K562 (cell line): ENCODE data around the gene TTLL8. TPM values are rescaled to one million over a fixed set of nuclear protein-coding genes. Genes with fewer than 3 reads are reported as not detected.

ENCODE experiments used
- ATAC-seq: fragments of 200-7000 bp; cut with Tn5 transposase; 3 replicates; pipeline ENCODE4 v1.9.1; 2020; ENCODE audit warnings: moderate library complexity
- BruUV-seq: library from RNA; stranded (reverse); fragments of 400-500 nt; replicated peaks from 2 replicates; lab custom pipeline; 2021; lab: Mats Ljungman, UMichigan
- CTCF ChIA-PET: fragments of 300-600 bp; formaldehyde crosslinking; extraction: SDS; loops from one replicate; lab custom pipeline; 2021; ENCODE audit warnings: low intra/inter-chr PET ratio; lab: Yijun Ruan, JAX
- POLR2A ChIA-PET: fragments of 300-600, 350-650 bp; sonication (Branson Sonifier 250); formaldehyde crosslinking; extraction: SDS; loops from one replicate; lab custom pipeline; 2021; ENCODE audit warnings: antibody characterized with exemption, inconsistent platforms; lab: Yijun Ruan, JAX
- DNase-seq, 4 experiments: peaks; one replicate each; pipeline versions ENCODE4 v3.0.0 to v3.0.0-alpha.2; 2011 to 2018; ENCODE audit warnings: low spot score in 3 of 4, mixed read lengths in 3 of 4; ENCODE audit errors: extremely low read depth in 1 of 4
- FAIRE-seq: peaks from 2 replicates; lab custom pipeline; 2011; peaks lifted over from hg19 to GRCh38; lab: Jason Lieb, UNC
- H2AFZ ChIP-seq: 2 replicates; pipeline ENCODE4 v1.6.0; 2011; ENCODE audit warnings: low read depth, low read length, control low read depth, inconsistent platforms
- H3K27ac ChIP-seq: fragments of 200-600 bp; 3 replicates; pipeline ENCODE4 v1.8.0; 2011; ENCODE audit warnings: low read depth, mild to moderate bottlenecking, control low read depth, inconsistent platforms, low read length, moderate library complexity, mixed read lengths; ENCODE audit errors: extremely low read depth
- H3K27me3 ChIP-seq, 2 experiments: fragments of 300-600 bp in 1 of 2; 2 replicates in 1 of 2; 3 replicates in 1 of 2; pipeline versions ENCODE4 v1.6.0 to v1.8.0; 2011; ENCODE audit warnings: inconsistent platforms in 2 of 2, low read length in 2 of 2, mild to moderate bottlenecking in 1 of 2, mixed read lengths in 1 of 2, moderate library complexity in 1 of 2; ENCODE audit not compliant: control insufficient read depth in 2 of 2, insufficient read depth in 2 of 2
- H3K36me3 ChIP-seq: fragments of 300-600 bp; 3 replicates; pipeline ENCODE4 v1.8.0; 2011; ENCODE audit warnings: mild to moderate bottlenecking, low read length, inconsistent platforms; ENCODE audit not compliant: control insufficient read depth, insufficient read depth
- H3K4me1 ChIP-seq, 2 experiments: fragments of 200-600 bp in 1 of 2; replicated peaks in 1 of 2; 2 replicates in 1 of 2; 3 replicates in 1 of 2; pipeline versions ENCODE4 v1.5.1 to v1.8.0; 2011; ENCODE audit warnings: inconsistent platforms in 2 of 2, low read length in 2 of 2, mild to moderate bottlenecking in 1 of 2, mixed read lengths in 1 of 2, moderate library complexity in 1 of 2; ENCODE audit not compliant: control insufficient read depth in 2 of 2, insufficient read depth in 2 of 2
- H3K4me2 ChIP-seq: 2 replicates; pipeline ENCODE4 v1.6.1; 2011; ENCODE audit warnings: low read length, control low read depth, inconsistent platforms, mixed read lengths; ENCODE audit not compliant: insufficient read depth
- H3K4me3 ChIP-seq: fragments of 200-600 bp; sonication (generic), shearing (Covaris generic); 2 replicates; pipeline ENCODE4 v1.5.1; 2016; ENCODE audit warnings: control low read depth, inconsistent platforms
- H3K79me2 ChIP-seq: fragments of 200-600 bp; 3 replicates; pipeline ENCODE4 v1.8.0; 2011; ENCODE audit warnings: low read length, inconsistent platforms; ENCODE audit not compliant: control insufficient read depth, insufficient read depth
- H3K9ac ChIP-seq, 2 experiments: 2 replicates each; pipeline versions ENCODE4 v1.6.0 to v1.6.1; 2011; ENCODE audit warnings: low read depth in 2 of 2, low read length in 2 of 2, control low read depth in 1 of 2, inconsistent platforms in 1 of 2, mild to moderate bottlenecking in 1 of 2, mixed read lengths in 1 of 2; ENCODE audit not compliant: insufficient read depth in 1 of 2
- H3K9me1 ChIP-seq: one replicate; pipeline ENCODE4 v1.6.0; 2011; ENCODE audit warnings: inconsistent platforms, mild to moderate bottlenecking, low read length, moderate library complexity; ENCODE audit not compliant: control insufficient read depth, insufficient read depth
- H3K9me3 ChIP-seq: replicated peaks from 2 replicates; pipeline ENCODE4 v1.5.1; 2011; ENCODE audit warnings: low read depth, low read length, inconsistent platforms; ENCODE audit not compliant: control insufficient read depth, insufficient read depth
- H4K20me1 ChIP-seq: replicated peaks from 2 replicates; pipeline ENCODE4 v1.6.1; 2011; ENCODE audit warnings: low read length, inconsistent platforms, mixed read lengths; ENCODE audit not compliant: control insufficient read depth, insufficient read depth
- BCOR ChIP-seq: fragments of 450-650 bp; IDR thresholded peaks from 2 replicates; pipeline ENCODE4 v1.6.1; 2016
- CBFA2T2 ChIP-seq: fragments of 450-650 bp; conservative IDR thresholded peaks from 2 replicates; pipeline ENCODE4 v1.6.1; 2017; ENCODE audit warnings: mild to moderate bottlenecking
- CBFA2T3 ChIP-seq: fragments of 450-650 bp; IDR thresholded peaks from 2 replicates; pipeline ENCODE4 v1.6.1; 2017
- MTF1 ChIP-seq: fragments of 250-450 bp; sonication (Bioruptor Pico); IDR thresholded peaks from 2 replicates; pipeline ENCODE4 v1.9.0; 2021; ENCODE audit warnings: moderate library complexity, mild to moderate bottlenecking, inconsistent platforms, borderline replicate concordance
- TAF9B ChIP-seq: fragments of 450-650 bp; IDR thresholded peaks from 2 replicates; pipeline ENCODE4 v1.6.1; 2018; ENCODE audit warnings: mild to moderate bottlenecking; ENCODE audit not compliant: partially characterized antibody
- TAL1 ChIP-seq: fragments of 450-650 bp; IDR thresholded peaks from 2 replicates; pipeline ENCODE4 v1.6.1; 2016; ENCODE audit warnings: mild to moderate bottlenecking
- TCF3 ChIP-seq: sonication (generic); formaldehyde crosslinking; IDR thresholded peaks from 2 replicates; pipeline ENCODE4 v1.4.0; 2020; ENCODE audit warnings: mild to moderate bottlenecking, missing genetic modification reagents
- TRIM28 ChIP-seq: fragments of 450-650 bp; IDR thresholded peaks from 2 replicates; pipeline ENCODE4 v1.6.1; 2017
- ZNF12 ChIP-seq: sonication (generic); formaldehyde crosslinking; IDR thresholded peaks from 2 replicates; pipeline ENCODE4 v1.4.0; 2020; ENCODE audit warnings: mild to moderate bottlenecking, missing genetic modification reagents
- ZNF134 ChIP-seq: fragments of 250-450 bp; sonication (Bioruptor Pico); conservative IDR thresholded peaks from 2 replicates; pipeline ENCODE4 v1.4.0; 2020
- ZNF586 ChIP-seq: fragments of 450-650 bp; formaldehyde crosslinking; conservative IDR thresholded peaks from 2 replicates; pipeline ENCODE4 v1.4.0; 2020; ENCODE audit warnings: mild to moderate bottlenecking, moderate library complexity
- ZNF639 ChIP-seq, 2 experiments: fragments of 200-800 bp in 1 of 2; sonication (Bioruptor generic) in 1 of 2; sonication (generic) in 1 of 2; formaldehyde crosslinking in 1 of 2; IDR thresholded peaks in 1 of 2; conservative IDR thresholded peaks in 1 of 2; 2 replicates each; pipeline versions ENCODE4 v1.5.0 to v1.6.1; 2016 to 2020; ENCODE audit warnings: missing compliant biosample characterization in 1 of 2, missing genetic modification characterization in 1 of 2, missing genetic modification reagents in 1 of 2
- WGBS: fragments of 100-300 bp; shearing (Covaris generic); methylation state at CpG from one replicate; pipeline ENCODE4 v1.1.6; 2016; ENCODE audit warnings: low coverage, mixed read lengths; ENCODE audit not compliant: insufficient coverage; ENCODE audit errors: missing lambda C conversion rate; 5-methylcytosine and 5-hydroxymethylcytosine counted together
- in situ Hi-C: fragments of 300-500 bp; cut with MboI; formaldehyde crosslinking; loops from 4 replicates; pipeline ENCODE4 v1.15.0; 2018; ENCODE audit warnings: inconsistent platforms, mixed read lengths
- intact Hi-C: fragments of 100-400 bp; cut with micrococcal nuclease; formaldehyde crosslinking; loops from 2 replicates; pipeline ENCODE4 v1.14.2; 2022
- polyA plus RNA-seq, 8 experiments: library from polyadenylated mRNA; depleted of rRNA in 4 of 8; stranded (reverse) in 5 of 8; unstranded in 3 of 8; fragments of >200 nt; fragmentation: Nextera tagmentation in 2 of 8; fragmentation: Illumina TruSeq in 1 of 8; extraction: Ambion mirVana in 2 of 8; extraction: Trizol in 1 of 8; gene quantifications; 2 replicates each; pipeline versions ENCODE4 v1.2.1 to v1.2.3, GENCODE V29; 2011 to 2014; ENCODE audit warnings: inconsistent platforms in 1 of 8, missing spikeins in 1 of 8
- total RNA-seq, 7 experiments: library from RNA; depleted of rRNA in 6 of 7; stranded (reverse); fragments of >200 nt in 6 of 7; fragmentation: Illumina TruSeq in 2 of 7; extraction: Trizol in 2 of 7; gene quantifications; 2 replicates each; pipeline versions ENCODE4 v1.2.1 to v1.2.3, GENCODE V29; 2011 to 2021; ENCODE audit warnings: low replicate concordance in 1 of 7
- TF ChIP-seq, protein P1 (sequence below): fragments of 450-650 bp; IDR thresholded peaks from 2 replicates; pipeline ENCODE4 v1.6.1; 2016; ENCODE audit warnings: antibody characterized with exemption

Gene TTLL8
- total and polyA plus RNA-seq, 9 of the 15 experiments (the other 6 are each of a cell fraction or from before 2014, with no cell fraction given) = not detected

DNA sequence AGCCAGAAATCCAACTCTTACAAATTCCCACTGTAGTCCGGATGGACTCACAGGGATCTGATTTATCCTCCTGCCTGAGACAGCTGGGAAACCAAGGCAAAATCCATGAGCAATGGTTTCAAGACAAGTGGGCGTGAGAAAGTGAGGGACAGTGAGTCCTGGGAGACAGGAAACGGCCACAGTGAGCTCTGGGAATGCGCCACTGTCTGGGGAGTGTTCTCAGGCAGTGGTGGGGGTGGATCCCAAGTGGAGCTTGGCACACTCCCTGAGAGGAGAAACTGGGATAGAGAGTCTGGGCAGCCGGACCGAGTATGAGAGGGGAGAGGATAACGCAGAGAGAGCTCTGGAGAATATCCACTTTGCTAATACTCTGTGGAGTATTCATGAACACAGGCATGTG is 55.3 kb downstream of the TTLL8 start:
- intact Hi-C loops = no loop called here
- H3K79me2 ChIP-seq = no peaks in the 10 kb centered on the region
- no peak for ATAC-seq
- H3K4me2 ChIP-seq = no peak overlapping the region
- H3K4me1 ChIP-seq = peaks cover 0 to 39% of the 10 kb centered on the region in 2 experiments; a peak in 3 of 5 replicates
- H4K20me1 ChIP-seq = no peaks in the 10 kb centered on the region
- CTCF ChIA-PET = no interaction called here
- H3K9ac ChIP-seq = no peak overlapping the region
- H3K9me3 ChIP-seq = no peaks in the 10 kb centered on the region
- TF ChIP-seq ZNF134 (CRISPR knock-in tag) = no peak
- no peak for TF ChIP-seq ZNF12
- no peak for TF ChIP-seq TRIM28
- H3K27ac ChIP-seq = no peak overlapping the region
- no peaks in the 10 kb centered on the region for H3K9me1 ChIP-seq
- no peak overlapping the region for H2AFZ ChIP-seq
- no peak for FAIRE-seq
- no peaks in the 10 kb centered on the region for H3K27me3 ChIP-seq
- BruUV-seq = no TSS peak
- 60% methylated on average over 7 of the region's 7 CpGs for WGBS
- in situ Hi-C loops = no loop called here
- no peak overlapping the region for H3K4me3 ChIP-seq
- no peaks in the 10 kb centered on the region for H3K36me3 ChIP-seq
- DNase-seq = no peak
- POLR2A ChIA-PET = interaction anchor here (0.7 to 0.8 kb wide), 2 partner anchors 11 to 85 kb away, joined by 3 read pairs; no protein-coding TSS in a partner anchor

DNA sequence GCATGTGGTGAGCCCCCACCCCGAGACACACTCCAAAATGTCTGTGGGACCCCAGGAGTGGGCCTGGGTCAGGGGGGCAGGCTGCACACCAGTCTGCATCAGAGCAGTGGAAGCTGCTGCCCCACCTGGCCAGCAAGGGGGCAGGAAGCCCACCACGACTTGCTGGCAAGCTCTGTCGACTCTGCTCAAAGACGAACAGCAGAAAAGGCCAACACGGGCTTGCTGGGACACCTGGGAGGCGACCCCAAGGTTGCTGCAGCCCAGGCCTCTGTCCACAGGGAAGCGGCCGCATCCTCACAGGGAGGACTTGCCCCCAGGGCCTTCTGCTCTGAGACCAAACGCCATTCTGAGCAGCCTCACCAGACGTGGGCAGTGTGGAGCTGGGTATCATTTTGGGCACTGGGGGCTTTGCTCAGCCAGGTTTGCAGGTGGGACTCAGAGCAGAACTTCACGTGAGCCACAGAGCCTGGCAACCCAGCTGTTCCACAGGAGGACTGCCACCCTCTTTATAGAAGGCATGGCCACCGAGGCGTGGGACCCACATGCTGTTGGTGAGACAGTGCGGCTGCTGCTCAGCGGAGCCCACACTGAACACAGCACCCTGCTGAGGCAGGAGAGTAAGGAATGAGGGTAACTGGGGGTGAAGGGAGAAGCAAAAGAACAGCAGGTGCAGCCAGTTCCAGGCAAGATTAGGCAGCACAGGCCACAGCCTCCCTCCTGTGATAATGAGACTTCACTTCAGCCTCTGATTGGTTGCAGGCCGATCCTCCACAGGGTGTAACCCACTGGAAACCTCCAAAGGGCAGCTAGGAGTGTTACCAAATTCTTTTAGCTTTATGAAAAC is 56.5 kb downstream of the TTLL8 start:
- BruUV-seq = no TSS peak
- DNase-seq (peak in 2 of 4 experiments; percentile 47 to 62), FAIRE-seq (peak; percentile 70), ATAC-seq (peak; percentile 59)
- POLR2A ChIA-PET = interaction anchor here (0.6 to 1.0 kb wide), 2 partner anchors 8 to 175 kb away, joined by 3 to 4 read pairs; no protein-coding TSS in a partner anchor
- Histone ChIP-seq H3K27me3 (no peaks in the 10 kb centered on the region), H3K9me3 (no peaks in the 10 kb centered on the region), H3K9me1 (no peaks in the 10 kb centered on the region), H3K4me2 (no peak overlapping the region), H3K9ac (no peak overlapping the region), H3K4me3 (no peak overlapping the region), H2AFZ (no peak overlapping the region; the same call in 1 of the 2 replicates), H3K4me1 (peaks cover 0 to 51% of the 10 kb centered on the region in 2 experiments; a peak in 3 of 5 replicates), H4K20me1 (no peaks in the 10 kb centered on the region), H3K27ac (no peak overlapping the region), H3K79me2 (no peaks in the 10 kb centered on the region), H3K36me3 (no peaks in the 10 kb centered on the region)
- CTCF ChIA-PET = interaction anchor here (0.6 kb wide), 1 partner anchor 41 kb away, joined by 3 read pairs; the partner anchor contains the start of gene PIM3
- intact Hi-C loops = no loop called here
- in situ Hi-C loops = no loop called here
- WGBS = 20% methylated on average over 8 of the region's 16 CpGs
- TF ChIP-seq BCOR = no peak
- TF ChIP-seq CBFA2T3 = peak; percentile 56
- no peak for TF ChIP-seq ZNF639 (CRISPR knock-in tag; conservative IDR thresholded peaks at IDR 0.05 in 1 of 2, IDR thresholded peaks at IDR 0.05 in 1 of 2)
- TF ChIP-seq TCF3 (CRISPR knock-in tag) = peak; percentile 69
- no peak for TF ChIP-seq TAF9B
- TF ChIP-seq MTF1 (CRISPR knock-in tag) = no peak
- TF ChIP-seq, protein P1, sequence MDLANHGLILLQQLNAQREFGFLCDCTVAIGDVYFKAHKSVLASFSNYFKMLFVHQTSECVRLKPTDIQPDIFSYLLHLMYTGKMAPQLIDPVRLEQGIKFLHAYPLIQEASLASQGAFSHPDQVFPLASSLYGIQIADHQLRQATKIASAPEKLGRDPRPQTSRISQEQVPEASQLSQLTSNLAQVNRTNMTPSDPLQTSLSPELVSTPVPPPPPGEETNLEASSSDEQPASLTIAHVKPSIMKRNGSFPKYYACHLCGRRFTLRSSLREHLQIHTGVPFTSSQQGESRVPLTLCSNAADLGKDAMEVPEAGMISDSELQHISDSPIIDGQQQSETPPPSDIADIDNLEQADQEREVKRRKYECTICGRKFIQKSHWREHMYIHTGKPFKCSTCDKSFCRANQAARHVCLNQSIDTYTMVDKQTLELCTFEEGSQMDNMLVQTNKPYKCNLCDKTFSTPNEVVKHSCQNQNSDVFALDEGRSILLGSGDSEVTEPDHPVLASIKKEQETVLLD = no peak
- peak; percentile 48; the same call in 1 of the 2 replicates for TF ChIP-seq TAL1
- TF ChIP-seq ZNF586 (CRISPR knock-in tag) = no peak
- 0 out of 2 replicates have a peak, but pooled peaks have one; percentile 25 for TF ChIP-seq CBFA2T2
